NOMO-1 (cell line): ENCODE measurements around the gene MBD4.
"Not testable (repeated sequence)": the region's sequence is repeated elsewhere in the genome, so short reads cannot be mapped to it uniquely, and the experiment has no call there.

Experiments used
- DNase-seq, 2 experiments: peaks; one replicate each; lab custom pipeline; 2025; ENCODE audit not compliant: unreplicated experiment in 2 of 2; lab: John Stamatoyannopoulos, UW

Gene MBD4

GRCh38 chr3:129413238-129413637 lies 26.5 kb downstream of the MBD4 start:
- DNase-seq: not testable (repeated sequence)

- no peak for DNase-seq
Measured at GRCh38 chr3:129412542-129413198, 27.1 kb downstream of the MBD4 start.

GRCh38 chr3:129410971-129411370 lies 28.8 kb downstream of the MBD4 start:
- DNase-seq: no peak

- peak; percentile 3 for DNase-seq
Measured at GRCh38 chr3:129409541-129409940, 30.2 kb downstream of the MBD4 start.

- DNase-seq: no peak
Measured at GRCh38 chr3:129404610-129405009, 35.1 kb downstream of the MBD4 start.

- no peak for DNase-seq
Measured at GRCh38 chr3:129404130-129404529, 35.6 kb downstream of the MBD4 start.

- no peak for DNase-seq
Measured at GRCh38 chr3:129403450-129403849, 36.3 kb downstream of the MBD4 start.

- DNase-seq: no peak
Measured at GRCh38 chr3:129402616-129403015, 37.1 kb downstream of the MBD4 start.

GRCh38 chr3:129402210-129402609 lies 37.5 kb downstream of the MBD4 start:
- DNase-seq: no peak

- DNase-seq: no peak
Measured at GRCh38 chr3:129399895-129400357, 39.8 kb downstream of the MBD4 start.

- DNase-seq: peak; percentile 89 to 98
Measured at GRCh38 chr3:129399145-129399894, 40.4 kb downstream of the MBD4 start.

- DNase-seq: peak in 1 of 2 experiments; percentile 30
Measured at GRCh38 chr3:129398803-129399144, 41.0 kb downstream of the MBD4 start.

GRCh38 chr3:129393760-129394564 lies 45.8 kb downstream of the MBD4 start:
- not testable (repeated sequence) for DNase-seq

- DNase-seq: no peak
Measured at GRCh38 chr3:129393271-129393670, 46.5 kb downstream of the MBD4 start.

- not testable (repeated sequence) for DNase-seq
Measured at GRCh38 chr3:129392106-129392887, 47.5 kb downstream of the MBD4 start.

- DNase-seq: not testable (repeated sequence)
Measured at GRCh38 chr3:129391583-129391982, 48.2 kb downstream of the MBD4 start.

GRCh38 chr3:129389572-129389937 lies 50.2 kb downstream of the MBD4 start:
- DNase-seq: no peak

GRCh38 chr3:129388791-129389571 lies 50.8 kb downstream of the MBD4 start:
- DNase-seq: not testable (repeated sequence)

GRCh38 chr3:129387487-129387886 lies 52.3 kb downstream of the MBD4 start:
- DNase-seq: no peak

GRCh38 chr3:129386984-129387383 lies 52.8 kb downstream of the MBD4 start:
- DNase-seq: no peak
